Trophoblast cell (in vitro differentiated cells and primary cell): ENCODE data around the gene SPRR1B.
"Not testable (repeated sequence)": the region's sequence is repeated elsewhere in the genome, so short reads cannot be mapped to it uniquely, and the experiment has no call there.

Experiments
- DNase-seq, 2 donors: peaks; one replicate each; pipeline ENCODE4 v3.0.0-alpha.2; 2016
- H2AFZ ChIP-seq: 2 replicates; pipeline ENCODE4 v1.6.1; 2013; ENCODE audit warnings: low read length, moderate library complexity, mild to moderate bottlenecking; ENCODE audit not compliant: insufficient read depth, poor library complexity
- H2AK5ac ChIP-seq: 2 replicates; pipeline ENCODE4 v1.6.1; 2013; ENCODE audit warnings: mild to moderate bottlenecking, low read length
- H2BK120ac ChIP-seq: 2 replicates; pipeline ENCODE4 v1.6.1; 2013; ENCODE audit warnings: low read length, mild to moderate bottlenecking, moderate library complexity; ENCODE audit not compliant: insufficient read depth, poor library complexity
- H2BK12ac ChIP-seq: 2 replicates; pipeline ENCODE4 v1.6.1; 2013; ENCODE audit warnings: mild to moderate bottlenecking, low read length, moderate library complexity
- H2BK5ac ChIP-seq: 2 replicates; pipeline ENCODE4 v1.6.1; 2013; ENCODE audit warnings: low read length, low read depth, moderate library complexity, mild to moderate bottlenecking; ENCODE audit not compliant: poor library complexity
- H3K14ac ChIP-seq: 2 replicates; pipeline ENCODE4 v1.6.1; 2013; ENCODE audit warnings: mild to moderate bottlenecking, low read length
- H3K18ac ChIP-seq: 2 replicates; pipeline ENCODE4 v1.6.1; 2013; ENCODE audit warnings: mild to moderate bottlenecking, low read length
- H3K23ac ChIP-seq: 2 replicates; pipeline ENCODE4 v1.6.1; 2013; ENCODE audit warnings: low read length
- H3K27ac ChIP-seq: 2 replicates; pipeline ENCODE4 v1.5.1; 2013; ENCODE audit warnings: low read depth, mild to moderate bottlenecking, inconsistent platforms, low read length, moderate library complexity
- H3K27me3 ChIP-seq: 2 replicates; pipeline ENCODE4 v1.6.1; 2013; ENCODE audit warnings: inconsistent platforms, mild to moderate bottlenecking, low read length, moderate library complexity; ENCODE audit not compliant: insufficient read depth
- H3K36me3 ChIP-seq, 2 experiments: 1 replicate in 1 of 2; 2 replicates in 1 of 2; pipeline ENCODE4 v1.6.1; 2013; ENCODE audit warnings: low read length in 2 of 2, mild to moderate bottlenecking in 2 of 2, moderate library complexity in 1 of 2; ENCODE audit not compliant: insufficient read depth in 2 of 2, control insufficient read depth in 1 of 2
- H3K4ac ChIP-seq: 2 replicates; pipeline ENCODE4 v1.6.1; 2013; ENCODE audit warnings: low read depth, mild to moderate bottlenecking, low read length, moderate library complexity
- H3K4me1 ChIP-seq, 2 experiments: 1 replicate in 1 of 2; 2 replicates in 1 of 2; pipeline ENCODE4 v1.6.1; 2013; ENCODE audit warnings: low read length in 2 of 2, mild to moderate bottlenecking in 2 of 2, moderate library complexity in 1 of 2; ENCODE audit not compliant: insufficient read depth in 2 of 2, control insufficient read depth in 1 of 2
- H3K4me2 ChIP-seq: 2 replicates; pipeline ENCODE4 v1.6.1; 2013; ENCODE audit warnings: inconsistent platforms, mild to moderate bottlenecking, low read length, moderate library complexity
- H3K4me3 ChIP-seq: 2 replicates; pipeline ENCODE4 v1.5.1; 2013; ENCODE audit warnings: mild to moderate bottlenecking, low read depth, low read length, inconsistent platforms
- H3K79me1 ChIP-seq: one replicate; pipeline ENCODE4 v1.6.1; 2013; ENCODE audit warnings: low read length
- H3K79me2 ChIP-seq: 2 replicates; pipeline ENCODE4 v1.6.1; 2013; ENCODE audit warnings: low read length, mild to moderate bottlenecking; ENCODE audit not compliant: control insufficient read depth, insufficient read depth, poor library complexity
- H3K9ac ChIP-seq: 2 replicates; pipeline ENCODE4 v1.6.1; 2013; ENCODE audit warnings: mild to moderate bottlenecking, low read length
- H3K9me3 ChIP-seq: 2 replicates; pipeline ENCODE4 v1.6.1; 2013; ENCODE audit warnings: low read depth, mild to moderate bottlenecking, control low read depth, inconsistent platforms, low read length; ENCODE audit not compliant: insufficient read depth
- H4K12ac ChIP-seq: 2 replicates; pipeline ENCODE4 v1.6.1; 2013; ENCODE audit warnings: low read depth, mild to moderate bottlenecking, low read length, moderate library complexity
- H4K8ac ChIP-seq: 2 replicates; pipeline ENCODE4 v1.6.1; 2013; ENCODE audit warnings: low read depth, mild to moderate bottlenecking, low read length, moderate library complexity
- H4K91ac ChIP-seq: one replicate; pipeline ENCODE4 v1.6.1; 2013; ENCODE audit warnings: low read depth, mild to moderate bottlenecking, low read length, moderate library complexity
- WGBS: extraction: QIAGEN DNeasy Blood & Tissue Kit; methylation state at CpG from one replicate; pipeline ENCODE4 v1.1.7; 2013; ENCODE audit warnings: missing lambda C conversion rate; ENCODE audit not compliant: insufficient read length, insufficient coverage; ENCODE audit errors: extremely low coverage; 5-methylcytosine and 5-hydroxymethylcytosine counted together

SPRR1B gene

DNA sequence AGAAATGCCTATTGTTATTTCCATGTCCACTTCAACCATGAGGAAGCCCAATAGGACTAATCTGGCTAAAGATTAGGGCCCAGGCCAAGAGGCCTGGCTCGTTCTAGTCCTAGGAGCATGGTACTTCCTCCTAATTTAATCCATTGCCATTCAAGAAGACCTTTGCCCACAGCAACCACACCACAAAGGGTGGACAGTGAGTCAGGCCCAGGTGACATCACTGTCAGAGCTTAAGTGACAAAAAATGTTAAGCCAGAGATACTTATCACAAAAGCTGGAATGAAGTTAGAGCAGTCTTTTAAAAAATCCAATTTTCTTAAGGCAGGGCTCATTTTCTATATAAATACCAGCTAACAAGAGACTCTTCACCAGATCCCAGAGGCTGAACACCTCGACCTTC, 29.6 kb upstream of the SPRR1B start, which contains the start of gene SPRR3:
Gene SPRR3, plus strand, starts transcription at position 368 of the 400 bp plus-strand sequence. CDS start 1,272 bp downstream, outside the sequence.
- Histone ChIP-seq H3K79me1 (no peaks in the 10 kb centered on the region), H3K14ac (no peak within 1 kb of the TSS), H3K79me2 (peaks cover 1% of the 10 kb centered on the region), H4K12ac (no peak within 1 kb of the TSS), H3K4me1 (peaks cover 15 to 22% of the 10 kb centered on the region in 2 experiments), H2BK5ac (no peak within 1 kb of the TSS), H3K9ac (no peak within 1 kb of the TSS), H4K8ac (peak within 1 kb of the TSS; percentile 63), H3K9me3 (no peaks in the 10 kb centered on the region), H3K4me2 (no peak within 1 kb of the TSS), H3K4me3 (no peak within 1 kb of the TSS), H3K27me3 (no peaks in the 10 kb centered on the region), H2AFZ (peak within 1 kb of the TSS; percentile 55), H3K36me3 (no peaks in the 10 kb centered on the region), H3K23ac (no peak within 1 kb of the TSS), H2BK12ac (peak within 1 kb of the TSS; percentile 84), H2AK5ac (no peak within 1 kb of the TSS), H4K91ac (no peak within 1 kb of the TSS), H3K27ac (no peak within 1 kb of the TSS), H2BK120ac (no peak within 1 kb of the TSS), H3K4ac (no peak within 1 kb of the TSS), H3K18ac (no peak within 1 kb of the TSS)
- peak; percentile 75 to 93 for DNase-seq
- no CpG with 5 or more reads among the region's 2 CpGs for WGBS

DNA sequence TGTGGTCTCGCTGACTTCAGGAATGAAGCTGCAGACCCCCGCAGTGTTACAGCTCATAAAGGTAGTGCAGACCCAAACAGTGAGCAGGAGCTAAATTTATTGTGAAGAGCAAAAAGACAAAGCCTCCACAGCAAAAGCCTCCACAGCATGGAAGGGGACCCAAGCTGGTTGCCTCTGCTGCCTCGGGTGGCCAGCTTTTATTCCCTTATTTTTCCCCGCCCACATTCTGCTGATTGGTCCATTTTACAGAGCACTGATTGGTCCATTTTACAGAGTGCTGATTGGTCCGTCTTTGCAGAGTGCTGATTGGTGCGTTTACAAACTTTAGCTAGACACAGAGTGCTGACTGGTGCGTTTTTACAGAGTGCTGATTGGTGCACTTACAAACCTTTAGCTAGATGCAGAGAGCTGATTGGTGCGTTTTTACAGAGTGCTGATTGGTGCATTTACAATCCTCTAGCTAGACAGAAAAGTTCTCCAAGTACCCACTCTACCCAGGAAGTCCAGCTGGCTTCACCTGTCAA, 19.7 kb upstream of the SPRR1B start:
- not testable (repeated sequence) for H4K12ac ChIP-seq, H3K27me3 ChIP-seq, H3K9ac ChIP-seq, H4K91ac ChIP-seq, H3K4ac ChIP-seq, H3K4me1 ChIP-seq, H3K4me2 ChIP-seq, H2BK5ac ChIP-seq, H3K4me3 ChIP-seq, H2AFZ ChIP-seq, H3K79me2 ChIP-seq, H2AK5ac ChIP-seq, H3K18ac ChIP-seq, H3K23ac ChIP-seq, H3K14ac ChIP-seq, DNase-seq, H4K8ac ChIP-seq, H3K9me3 ChIP-seq, H3K27ac ChIP-seq, H2BK12ac ChIP-seq, H3K79me1 ChIP-seq, H3K36me3 ChIP-seq, H2BK120ac ChIP-seq
- no CpG with 5 or more reads among the region's 8 CpGs for WGBS

DNA sequence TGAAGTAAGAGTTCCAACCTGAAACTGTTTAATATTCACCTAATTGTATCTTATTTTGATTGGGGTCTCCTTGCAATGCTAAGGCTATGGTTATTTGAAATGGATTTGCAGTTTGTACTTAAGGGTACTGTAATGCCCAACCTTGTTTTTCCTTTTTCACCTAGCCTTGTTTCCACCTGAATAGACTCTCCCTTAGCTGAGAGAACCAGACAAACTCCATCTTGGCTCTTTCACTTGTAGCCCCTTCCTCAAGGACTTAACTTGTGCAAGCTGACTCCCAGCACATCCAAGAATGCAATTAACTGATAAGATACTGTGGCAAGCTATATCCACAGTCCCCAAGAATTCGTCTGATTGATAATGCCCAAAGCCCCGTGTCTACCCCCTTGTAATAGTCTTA, 9.2 kb upstream of the SPRR1B start:
- not testable (repeated sequence) for H4K8ac ChIP-seq, H3K4me2 ChIP-seq, H3K4me1 ChIP-seq, H4K12ac ChIP-seq, H3K79me2 ChIP-seq, H2BK5ac ChIP-seq, H3K4ac ChIP-seq, H3K9ac ChIP-seq, H3K79me1 ChIP-seq, H2BK12ac ChIP-seq, H3K23ac ChIP-seq, H2AFZ ChIP-seq, H3K27ac ChIP-seq, H3K14ac ChIP-seq, H4K91ac ChIP-seq, H3K9me3 ChIP-seq, H3K36me3 ChIP-seq, H3K27me3 ChIP-seq, H2AK5ac ChIP-seq, H3K18ac ChIP-seq, H2BK120ac ChIP-seq, H3K4me3 ChIP-seq, DNase-seq
- WGBS, result no CpG with 5 or more reads among the region's 2 CpGs

DNA sequence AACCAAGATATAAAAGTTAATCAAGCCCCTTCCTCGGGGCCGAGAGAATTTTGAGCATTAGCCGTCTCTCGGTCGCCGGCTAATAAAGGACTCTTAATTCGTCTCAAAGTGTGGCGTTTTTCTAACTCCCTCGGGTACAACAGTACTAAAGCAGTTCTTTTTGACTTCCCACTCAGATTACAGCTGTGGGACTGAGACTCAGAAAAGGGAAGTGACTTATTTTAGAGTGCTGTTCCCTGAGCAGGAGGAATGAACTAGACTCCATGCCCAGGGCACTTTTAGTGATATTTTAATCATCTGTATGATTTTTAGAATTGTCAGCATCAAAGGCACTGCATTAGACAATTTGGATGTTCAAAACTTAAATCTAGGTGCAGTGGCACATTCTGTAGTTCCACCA, 8.7 kb upstream of the SPRR1B start:
- not testable (repeated sequence) for H3K4me1 ChIP-seq, H3K27ac ChIP-seq, H2BK120ac ChIP-seq, H2AFZ ChIP-seq, H3K36me3 ChIP-seq, H3K4me2 ChIP-seq, H2BK12ac ChIP-seq, H4K91ac ChIP-seq, H4K12ac ChIP-seq, H3K9me3 ChIP-seq, H3K4me3 ChIP-seq, H4K8ac ChIP-seq, H3K4ac ChIP-seq, H3K18ac ChIP-seq, H3K23ac ChIP-seq, H2AK5ac ChIP-seq, H3K9ac ChIP-seq, DNase-seq, H3K14ac ChIP-seq, H3K27me3 ChIP-seq, H2BK5ac ChIP-seq, H3K79me1 ChIP-seq, H3K79me2 ChIP-seq
- no CpG with 5 or more reads among the region's 9 CpGs for WGBS
